GM21717 (cell line): ENCODE results near the gene ESRP2.

Experiments
- ATAC-seq: cut with Tn5 transposase; IDR thresholded peaks from one replicate; pipeline ENCODE4 v1.9.1; 2021; ENCODE audit warnings: mild to moderate bottlenecking, moderate library complexity; ENCODE audit not compliant: unreplicated experiment

The ESRP2 gene

GRCh38 chr16:68223072-68223471 is 12.9 kb downstream of the ESRP2 start:
- ATAC-seq = no peak

GRCh38 chr16:68219725-68220351 is 16.1 kb downstream of the ESRP2 start:
- ATAC-seq = no peak

GRCh38 chr16:68217506-68217905 is 18.4 kb downstream of the ESRP2 start:
- no peak for ATAC-seq

GRCh38 chr16:68216240-68216639 is 19.7 kb downstream of the ESRP2 start:
- no peak for ATAC-seq

GRCh38 chr16:68215302-68215701 is 20.6 kb downstream of the ESRP2 start:
- ATAC-seq = no peak

GRCh38 chr16:68214726-68215125 is 21.2 kb downstream of the ESRP2 start:
- no peak for ATAC-seq

- no peak for ATAC-seq
Observed at GRCh38 chr16:68206245-68206644, 29.7 kb downstream of the ESRP2 start.

- no peak for ATAC-seq
Observed at GRCh38 chr16:68202091-68202519, 33.8 kb downstream of the ESRP2 start.

GRCh38 chr16:68200088-68200783 is 35.7 kb downstream of the ESRP2 start:
- ATAC-seq = no peak

GRCh38 chr16:68197250-68197649 is 38.7 kb downstream of the ESRP2 start:
- ATAC-seq = no peak

- ATAC-seq = no peak
Observed at GRCh38 chr16:68194251-68194650, 41.7 kb downstream of the ESRP2 start.

- no peak for ATAC-seq
Observed at GRCh38 chr16:68190736-68191510, 45.0 kb downstream of the ESRP2 start.

- ATAC-seq = no peak
Observed at GRCh38 chr16:68190081-68190480, 45.8 kb downstream of the ESRP2 start.

GRCh38 chr16:68188170-68188569 is 47.8 kb downstream of the ESRP2 start:
- no peak for ATAC-seq

- no peak for ATAC-seq
Observed at GRCh38 chr16:68187505-68187904, 48.4 kb downstream of the ESRP2 start.

GRCh38 chr16:68186877-68187276 is 49.0 kb downstream of the ESRP2 start:
- no peak for ATAC-seq

GRCh38 chr16:68183046-68183445 is 52.9 kb downstream of the ESRP2 start:
- no peak for ATAC-seq

- no peak for ATAC-seq
Observed at GRCh38 chr16:68179855-68180254, 56.1 kb downstream of the ESRP2 start.

GRCh38 chr16:68179196-68179795 is 56.6 kb downstream of the ESRP2 start:
- ATAC-seq = no peak
